Stomach (tissue), 9 donors: Measurements from ENCODE around the gene FXYD3. TPM values are rescaled to one million over a fixed set of nuclear protein-coding genes. Genes with fewer than 3 reads are reported as not detected.

Experiments used
- DNase-seq, 2 donors: peaks; one replicate each; pipeline versions ENCODE4 v3.0.0 to v3.0.0-alpha.2; 2013 to 2019
- H3K27ac ChIP-seq, 5 donors: fragments of 200-600 bp in 4 of 5; sonication (generic) in 4 of 5; one replicate each; pipeline ENCODE4 v1.5.1; 2013 to 2019; ENCODE audit warnings: mild to moderate bottlenecking in 1 of 5, moderate library complexity in 1 of 5
- H3K27me3 ChIP-seq, 3 donors: fragments of 200-600 bp; sonication (generic); one replicate each; pipeline ENCODE4 v1.5.1; 2017 to 2019; ENCODE audit warnings: mixed run types in 1 of 3
- H3K36me3 ChIP-seq, 4 donors: fragments of 200-600 bp; sonication (generic); 1 replicate in 3 of 4; 2 replicates in 1 of 4; pipeline ENCODE4 v1.5.1; 2016 to 2019
- H3K4me1 ChIP-seq, 4 donors: fragments of 200-600 bp; sonication (generic); one replicate each; pipeline ENCODE4 v1.5.1; 2016 to 2019
- H3K4me3 ChIP-seq, 4 donors: fragments of 200-600 bp; sonication (generic) in 3 of 4; one replicate each; pipeline ENCODE4 v1.5.1; 2016 to 2019; ENCODE audit warnings: mild to moderate bottlenecking in 1 of 4
- H3K9me3 ChIP-seq, 4 donors: fragments of 200-600 bp; sonication (generic); one replicate each; pipeline ENCODE4 v1.5.1; 2016 to 2019
- EP300 ChIP-seq: sonication (generic); formaldehyde crosslinking; IDR thresholded peaks from one replicate; pipeline ENCODE4 v1.6.1; 2017; ENCODE audit warnings: antibody characterized with exemption
- POLR2A ChIP-seq, 4 donors: fragments of 450-650 bp; IDR thresholded peaks; one replicate each; pipeline ENCODE4 v1.6.1; 2016; ENCODE audit warnings: antibody characterized with exemption in 4 of 4, control low read depth in 2 of 4, mild to moderate bottlenecking in 1 of 4, moderate library complexity in 1 of 4
- POLR2AphosphoS5 ChIP-seq, 3 donors: sonication (generic); formaldehyde crosslinking; IDR thresholded peaks; one replicate each; pipeline ENCODE4 v1.6.1; 2016; ENCODE audit warnings: antibody characterized with exemption in 3 of 3
- WGBS, 5 donors: extraction: QIAGEN DNeasy Blood & Tissue Kit in 3 of 5; methylation state at CpG; one replicate each; pipeline versions ENCODE4 v1.1.5 to v1.1.7; 2013 to 2018; 5-methylcytosine and 5-hydroxymethylcytosine counted together
- intact Hi-C: fragments of 100-400 bp; cut with DNase I; formaldehyde crosslinking; loops from one replicate; pipeline ENCODE4 v1.15.1; 2023; ENCODE audit warnings: low total_unique reads
- polyA plus RNA-seq, 3 donors: library from polyadenylated mRNA; stranded (reverse); fragments of 200-250 nt; gene quantifications; one replicate each; pipeline ENCODE4 v1.2.3, GENCODE V29; 2013
- total RNA-seq, 5 donors: library from RNA; depleted of rRNA; stranded (reverse); fragments of >200 nt; gene quantifications; one replicate each; pipeline versions ENCODE4 v1.1.0 to v1.2.3, GENCODE V29; 2014 to 2016
- TF ChIP-seq, protein P1 (sequence below), 7 experiments: fragments of 450-650 bp in 4 of 7; fragments of 200-600 bp in 3 of 7; sonication (generic) in 3 of 7; IDR thresholded peaks; one replicate each; pipeline ENCODE4 v1.5.1; 2016 to 2019; ENCODE audit warnings: antibody characterized with exemption in 7 of 7, control low read depth in 2 of 7, mild to moderate bottlenecking in 1 of 7
- donor health status: healthy with polysubstance abuse.
- donor health status: Bipolar disorder and iron deficiency.
- donor health status: healthy.

Gene FXYD3
- total and polyA plus RNA-seq, 8 donors = 84.8 to 800 (median 441) TPM

DNA sequence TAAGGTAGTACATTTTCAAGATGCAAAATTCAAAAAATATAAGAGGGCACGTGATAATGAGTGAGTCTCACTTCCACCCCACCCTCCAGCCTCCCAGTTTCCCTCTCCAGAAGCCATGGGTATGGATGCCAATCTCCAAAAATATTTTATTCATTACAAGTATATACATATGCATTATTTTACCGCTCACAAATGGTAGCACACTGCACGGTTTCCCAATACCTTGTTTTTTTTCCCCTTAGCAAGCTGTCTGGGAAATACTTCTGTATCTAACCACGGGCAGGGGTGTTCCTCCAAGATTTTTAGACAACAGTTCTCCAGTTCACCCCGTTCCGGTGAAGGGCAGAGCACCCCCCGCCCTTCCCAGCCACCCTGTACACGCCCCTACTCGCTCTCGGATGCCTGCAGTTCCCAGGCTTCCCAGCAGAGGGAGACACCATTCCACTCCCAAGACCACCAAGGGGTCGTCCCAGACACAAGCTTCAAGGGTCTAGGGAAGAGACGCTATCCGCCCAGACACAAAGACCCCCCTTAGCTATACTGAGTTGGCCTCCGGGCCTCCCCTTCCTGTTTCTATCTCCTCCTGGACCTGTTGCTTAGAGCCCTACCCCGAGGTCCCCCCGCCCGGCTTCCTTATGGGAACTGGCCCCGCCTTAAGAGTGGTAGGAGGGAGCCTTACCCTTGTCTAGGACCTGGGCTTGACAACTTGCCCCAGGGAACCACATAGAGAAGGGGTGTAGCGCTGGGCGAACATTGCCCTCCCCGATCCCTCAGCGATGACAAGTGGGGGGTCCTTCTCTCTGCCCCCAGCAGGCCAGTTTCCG lies 1.1 kb upstream of the FXYD3 start:
- intact Hi-C loops = no loop called here
- TF ChIP-seq EP300 = no peak
- TF ChIP-seq, protein P1, sequence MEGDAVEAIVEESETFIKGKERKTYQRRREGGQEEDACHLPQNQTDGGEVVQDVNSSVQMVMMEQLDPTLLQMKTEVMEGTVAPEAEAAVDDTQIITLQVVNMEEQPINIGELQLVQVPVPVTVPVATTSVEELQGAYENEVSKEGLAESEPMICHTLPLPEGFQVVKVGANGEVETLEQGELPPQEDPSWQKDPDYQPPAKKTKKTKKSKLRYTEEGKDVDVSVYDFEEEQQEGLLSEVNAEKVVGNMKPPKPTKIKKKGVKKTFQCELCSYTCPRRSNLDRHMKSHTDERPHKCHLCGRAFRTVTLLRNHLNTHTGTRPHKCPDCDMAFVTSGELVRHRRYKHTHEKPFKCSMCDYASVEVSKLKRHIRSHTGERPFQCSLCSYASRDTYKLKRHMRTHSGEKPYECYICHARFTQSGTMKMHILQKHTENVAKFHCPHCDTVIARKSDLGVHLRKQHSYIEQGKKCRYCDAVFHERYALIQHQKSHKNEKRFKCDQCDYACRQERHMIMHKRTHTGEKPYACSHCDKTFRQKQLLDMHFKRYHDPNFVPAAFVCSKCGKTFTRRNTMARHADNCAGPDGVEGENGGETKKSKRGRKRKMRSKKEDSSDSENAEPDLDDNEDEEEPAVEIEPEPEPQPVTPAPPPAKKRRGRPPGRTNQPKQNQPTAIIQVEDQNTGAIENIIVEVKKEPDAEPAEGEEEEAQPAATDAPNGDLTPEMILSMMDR (IDR thresholded peaks at IDR 0.05) = peak in 5 of 7 experiments; percentile 90 to 98 (median 97)
- TF ChIP-seq POLR2AphosphoS5 (IDR thresholded peaks at IDR 0.05) = peak in 1 of 3 donors; percentile 12
- TF ChIP-seq POLR2A (IDR thresholded peaks at IDR 0.05) = no peak
- peaks cover 0 to 12% (median 0%) of the 10 kb centered on the region in 3 donors for H3K27me3 ChIP-seq
- WGBS, 5 donors = 4 to 8% (median 5%) methylated on average over 19 to 23 of the region's 23 CpGs
- no peaks in the 10 kb centered on the region for H3K9me3 ChIP-seq
- H3K36me3 ChIP-seq = no peaks in the 10 kb centered on the region
- peak overlapping the region; percentile 42 to 59 (median 50) for H3K4me3 ChIP-seq
- DNase-seq = peak; percentile 80 to 94
- peaks cover 12 to 37% (median 18%) of the 10 kb centered on the region in 4 donors for H3K4me1 ChIP-seq
- H3K27ac ChIP-seq = peak overlapping the region; percentile 87 to 95 (median 88)

DNA sequence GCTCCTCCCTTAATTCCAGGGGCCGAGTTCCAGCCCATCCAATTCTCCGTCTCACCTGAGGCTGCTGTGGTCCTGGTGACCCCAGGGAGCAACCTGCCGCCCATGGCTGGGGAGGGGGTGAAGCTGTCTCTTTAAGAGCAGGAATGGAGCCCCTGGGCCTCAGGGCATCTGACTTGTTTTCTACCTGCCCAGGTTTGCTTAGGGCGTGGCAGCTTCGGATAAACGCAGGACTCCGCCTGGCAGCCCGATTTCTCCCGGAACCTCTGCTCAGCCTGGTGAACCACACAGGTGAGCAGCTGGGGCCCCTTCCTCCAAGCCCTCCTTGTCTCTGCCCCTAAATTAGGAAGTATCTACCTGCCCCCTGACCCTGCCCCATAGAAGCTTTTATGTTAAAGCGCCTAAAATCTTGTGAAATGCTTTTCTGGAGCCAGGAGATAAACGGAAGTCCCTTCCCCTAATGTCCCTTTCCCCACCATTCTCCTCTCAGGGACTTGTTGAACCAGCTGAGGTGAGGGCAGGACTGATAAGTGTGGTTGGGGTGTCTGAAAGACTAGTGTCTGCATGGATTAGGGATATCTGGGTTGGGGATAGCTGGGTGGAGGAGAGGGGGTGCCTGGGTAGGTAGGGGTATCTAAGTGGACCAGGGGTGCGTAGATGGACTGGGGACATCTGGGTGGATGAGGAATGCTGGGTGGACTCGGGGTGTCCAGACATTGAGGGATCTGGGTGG lies 614 bp downstream of the FXYD3 start:
- peaks cover 0 to 5% (median 0%) of the 10 kb centered on the region in 3 donors for H3K27me3 ChIP-seq
- peak; percentile 85 to 90 for DNase-seq
- H3K27ac ChIP-seq = peak overlapping the region; percentile 87 to 95 (median 88)
- H3K4me3 ChIP-seq = peak overlapping the region; percentile 42 to 59 (median 50)
- peaks cover 16 to 54% (median 28%) of the 10 kb centered on the region in 4 donors for H3K4me1 ChIP-seq
- peaks cover 0 to 5% (median 0%) of the 10 kb centered on the region in 4 donors for H3K36me3 ChIP-seq
- intact Hi-C loops = no loop called here
- no peaks in the 10 kb centered on the region for H3K9me3 ChIP-seq
- 30 to 46% (median 37%) methylated on average over 13 of the region's 13 CpGs for WGBS, 5 donors
- TF ChIP-seq EP300 (no peak), POLR2AphosphoS5 (IDR thresholded peaks at IDR 0.05) (peak in 2 of 3 donors; percentile 67 to 85), POLR2A (IDR thresholded peaks at IDR 0.05) (peak in 1 of 4 donors; percentile 32)
- TF ChIP-seq, protein P1 (IDR thresholded peaks at IDR 0.05) = no peak

DNA sequence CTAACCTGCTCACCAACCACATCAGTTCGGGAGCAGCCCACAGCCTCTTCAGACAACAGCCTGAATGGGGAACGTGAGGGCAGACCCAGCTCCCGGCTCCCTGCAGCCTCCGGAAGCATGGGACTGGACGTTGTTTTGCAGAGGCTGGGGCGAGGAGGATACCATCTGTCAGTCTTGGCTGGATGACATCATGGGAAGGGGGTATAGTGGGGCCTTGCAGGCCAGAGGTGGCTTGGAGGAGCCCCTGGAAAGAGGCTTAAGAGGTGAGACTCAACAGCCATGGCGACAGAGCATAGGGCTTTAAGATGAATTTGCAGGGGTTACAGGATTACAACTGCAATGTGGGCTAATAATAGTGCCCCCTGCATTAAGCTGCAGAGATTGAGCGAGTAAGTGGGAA lies 1.5 kb downstream of the FXYD3 start:
- Histone ChIP-seq H3K36me3 (peaks cover 0 to 12% (median 3%) of the 10 kb centered on the region in 4 donors), H3K9me3 (no peaks in the 10 kb centered on the region), H3K27ac (peak overlapping the region; percentile 87 to 95 (median 88)), H3K4me1 (peaks cover 20 to 62% (median 34%) of the 10 kb centered on the region in 4 donors), H3K4me3 (peak overlapping the region; percentile 42 to 59 (median 50)), H3K27me3 (no peaks in the 10 kb centered on the region)
- intact Hi-C loops = no loop called here
- 15 to 52% (median 41%) methylated on average over 8 of the region's 8 CpGs for WGBS, 5 donors
- peak in 1 of 2 donors; percentile 53 for DNase-seq
- TF ChIP-seq, protein P1 (IDR thresholded peaks at IDR 0.05) = no peak
- no peak for TF ChIP-seq EP300
- TF ChIP-seq POLR2A (IDR thresholded peaks at IDR 0.05) = no peak
- TF ChIP-seq POLR2AphosphoS5 (IDR thresholded peaks at IDR 0.05) = no peak

DNA sequence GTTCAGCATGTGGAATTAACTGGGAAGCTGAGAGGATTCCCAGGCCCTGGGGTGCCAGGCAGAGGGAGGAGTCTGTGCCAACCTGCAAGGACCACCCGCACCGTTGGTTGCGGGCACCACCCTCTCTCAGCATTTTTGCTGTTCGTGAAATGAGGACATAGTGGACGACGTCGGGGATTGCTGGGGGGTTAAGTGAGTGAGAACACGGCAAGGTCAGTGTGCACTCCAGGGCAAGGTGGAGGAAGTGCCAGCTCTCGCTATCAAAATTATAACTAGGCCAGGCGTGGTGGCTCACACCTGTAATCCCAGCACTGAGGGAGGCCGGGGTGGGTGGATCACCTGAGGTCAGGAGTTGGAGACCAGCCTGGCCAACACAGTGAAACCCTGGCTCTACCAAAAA lies 2.2 kb downstream of the FXYD3 start:
- DNase-seq = peak; percentile 61 to 74
- Histone ChIP-seq H3K27me3 (no peaks in the 10 kb centered on the region), H3K36me3 (peaks cover 0 to 17% (median 5%) of the 10 kb centered on the region in 4 donors), H3K27ac (peak overlapping the region; percentile 87 to 95 (median 88)), H3K4me1 (peaks cover 26 to 69% (median 41%) of the 10 kb centered on the region in 4 donors), H3K9me3 (no peaks in the 10 kb centered on the region), H3K4me3 (peak overlapping the region; percentile 24 to 59 (median 49))
- TF ChIP-seq POLR2AphosphoS5 (IDR thresholded peaks at IDR 0.05) (peak in 2 of 3 donors; percentile 14 to 24), EP300 (no peak), POLR2A (IDR thresholded peaks at IDR 0.05) (no peak)
- WGBS, 5 donors = 26 to 43% (median 39%) methylated on average over 11 of the region's 11 CpGs
- intact Hi-C loops = no loop called here
